Suppressor macrophage treated with lipopolysaccharide for 4 hours (primary cell): ENCODE results near the gene SINHCAF.
A peak's percentile ranks its signal among the peaks of the same experiment; 100 is the strongest.
"Not testable (repeated sequence)": the region's sequence is repeated elsewhere in the genome, so short reads cannot be mapped to it uniquely, and the experiment has no call there.

ENCODE experiments used
- DNase-seq: peaks from one replicate; pipeline ENCODE4 v3.0.0-alpha.2; 2020

Gene SINHCAF

DNA sequence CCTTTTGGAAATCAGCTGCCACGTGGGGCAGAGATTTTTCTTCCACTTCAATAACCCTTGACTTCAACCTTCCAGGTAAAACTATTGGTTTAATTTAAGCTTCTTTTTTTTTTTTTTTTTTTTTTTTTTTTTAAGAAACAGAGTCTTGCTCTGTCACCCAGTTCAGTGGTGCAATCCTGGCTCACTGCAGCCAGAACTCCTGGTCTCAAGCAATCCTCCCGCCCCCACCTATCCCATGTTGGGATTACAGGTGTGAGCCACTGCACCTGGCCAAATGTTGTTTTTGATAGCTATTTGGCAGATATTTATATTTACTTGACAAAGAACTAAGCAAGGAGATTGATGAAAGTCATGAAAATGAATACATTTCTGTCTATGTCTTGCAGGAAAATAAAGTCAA, 65.1 kb downstream of the SINHCAF start:
- no peak for DNase-seq

DNA sequence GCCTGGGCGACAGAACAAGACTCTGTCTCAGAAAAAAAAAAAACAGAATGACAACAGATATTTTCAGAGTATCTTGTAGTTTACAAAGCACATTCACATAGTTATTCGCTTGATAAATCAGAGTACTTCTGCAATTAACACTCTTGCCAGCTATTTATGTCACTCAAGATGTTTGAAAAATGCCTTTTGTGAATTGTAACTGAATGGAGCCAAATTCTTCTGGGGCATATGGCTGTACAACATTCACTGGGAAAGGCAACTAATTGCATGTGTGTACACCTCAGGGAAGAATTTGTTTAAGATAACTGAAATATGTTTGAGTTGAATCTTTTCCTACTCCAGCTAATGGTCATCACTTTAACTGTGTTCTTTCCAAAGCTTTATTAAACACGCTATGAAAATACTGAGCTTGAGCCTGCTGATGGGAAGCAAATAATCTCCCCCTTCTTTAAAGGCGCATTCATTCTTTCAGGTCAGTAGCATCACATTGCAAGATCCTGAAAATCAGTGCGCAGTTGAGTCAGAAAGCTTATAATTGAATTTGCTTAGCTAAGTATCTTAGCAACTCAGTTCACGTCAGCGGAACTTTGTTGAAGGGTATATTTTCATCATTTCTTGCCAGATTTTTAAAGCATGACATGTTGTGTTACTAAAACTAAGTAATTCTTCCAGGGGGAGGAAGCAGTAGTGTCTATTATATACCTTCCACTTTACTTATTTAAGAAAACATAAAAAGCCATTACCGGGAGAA, 66.6 kb downstream of the SINHCAF start:
- no peak for DNase-seq

DNA sequence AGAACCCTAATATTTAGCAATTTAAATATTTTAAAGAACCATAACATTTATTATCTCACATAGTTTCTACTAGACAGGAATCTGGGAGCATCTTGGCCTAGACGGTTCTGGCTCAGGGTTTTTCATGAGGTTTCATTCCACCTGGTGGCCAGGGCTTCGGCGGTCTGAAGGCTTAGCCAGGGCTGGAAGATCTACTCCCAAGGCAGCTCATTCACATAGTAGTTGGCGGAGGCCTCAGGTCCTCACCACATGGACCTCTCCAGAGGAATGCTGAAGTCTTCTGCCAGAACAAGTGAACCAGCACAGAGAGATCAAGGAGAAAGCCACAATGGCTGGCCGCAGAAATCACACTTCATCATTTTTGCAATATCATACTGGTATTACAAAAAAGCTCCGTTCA, 68.2 kb downstream of the SINHCAF start:
- no peak for DNase-seq

DNA sequence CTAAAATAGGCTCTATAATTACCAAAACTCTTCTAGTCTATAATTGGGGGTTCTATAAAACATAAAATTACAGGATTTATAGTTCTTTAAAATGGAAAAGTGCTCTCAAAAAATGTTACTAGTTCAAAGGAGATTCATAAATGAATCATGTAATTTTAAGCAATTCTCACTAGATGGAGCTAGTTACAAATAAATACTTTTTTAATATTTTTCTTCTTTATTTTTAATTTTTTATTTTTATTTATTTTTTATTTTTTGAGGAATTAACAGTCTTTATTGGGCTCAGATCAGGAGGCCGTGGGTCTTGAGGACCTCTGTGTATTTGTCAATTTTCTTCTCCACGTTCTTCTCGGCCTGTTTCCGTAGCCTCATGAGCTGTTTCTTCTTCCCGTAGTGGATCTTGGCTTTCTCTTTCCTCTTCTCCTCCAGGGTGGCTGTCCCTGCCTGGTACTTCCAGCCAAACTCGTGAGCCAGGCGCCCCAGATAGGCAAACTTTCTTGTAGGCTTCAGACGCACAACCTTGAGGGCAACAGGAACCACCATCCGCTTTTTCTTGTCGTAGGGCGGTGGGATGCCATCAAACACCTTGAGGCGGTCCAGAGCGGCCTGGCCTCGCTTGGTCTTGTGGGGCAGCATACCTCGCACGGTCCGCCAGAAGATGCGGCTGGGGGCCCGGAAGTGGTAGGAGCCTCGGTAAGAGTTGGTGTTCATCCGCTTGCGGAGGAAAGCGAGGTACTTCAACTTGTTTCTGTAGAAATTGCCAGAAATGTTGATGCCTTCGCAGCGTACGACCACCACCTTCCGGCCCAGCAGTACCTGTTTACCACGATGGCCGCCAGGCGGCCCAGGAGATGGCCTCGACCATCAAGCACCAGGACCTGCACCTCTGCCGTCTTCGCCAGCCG, 74.0 kb downstream of the SINHCAF start:
- peak; percentile 7 for DNase-seq

DNA sequence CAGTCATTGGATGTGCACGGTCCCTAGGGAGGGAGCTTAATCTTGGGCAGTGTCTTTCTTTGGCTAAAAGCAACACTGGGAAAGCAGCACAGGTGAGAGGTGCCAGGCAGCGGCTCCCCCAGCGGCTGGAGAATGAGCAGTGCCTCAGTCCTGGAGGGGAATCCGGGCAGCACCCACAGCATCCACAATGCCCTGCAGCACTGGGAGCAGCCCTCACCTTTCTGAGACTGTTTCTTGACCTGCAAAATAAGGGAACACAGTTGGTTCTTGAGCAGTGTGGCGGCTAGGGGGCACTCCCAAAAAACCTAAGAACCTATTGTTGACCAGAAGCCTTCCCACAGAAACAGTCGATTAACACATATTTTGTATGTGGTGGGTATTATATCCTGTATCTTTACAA, 75.8 kb downstream of the SINHCAF start:
- DNase-seq: no peak

DNA sequence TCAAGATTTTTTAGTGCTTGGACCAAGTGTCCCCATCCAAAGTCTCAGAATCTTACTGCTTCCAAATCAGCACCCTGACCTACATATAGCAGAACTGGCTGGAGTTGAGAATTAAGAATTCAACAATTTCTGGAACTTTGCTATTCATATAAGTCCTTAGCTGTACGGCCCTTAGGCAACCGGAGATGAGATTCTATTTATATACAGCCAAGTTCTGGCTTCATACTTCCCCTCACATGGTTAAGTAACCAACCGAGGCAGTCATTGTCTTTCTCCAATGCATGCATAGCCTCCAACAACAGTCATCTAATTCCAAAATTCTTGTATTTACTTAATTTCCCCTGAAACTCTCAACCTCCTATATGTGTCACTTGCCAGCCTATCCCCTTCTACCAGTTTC, 76.6 kb downstream of the SINHCAF start:
- peak; percentile 5 for DNase-seq

DNA sequence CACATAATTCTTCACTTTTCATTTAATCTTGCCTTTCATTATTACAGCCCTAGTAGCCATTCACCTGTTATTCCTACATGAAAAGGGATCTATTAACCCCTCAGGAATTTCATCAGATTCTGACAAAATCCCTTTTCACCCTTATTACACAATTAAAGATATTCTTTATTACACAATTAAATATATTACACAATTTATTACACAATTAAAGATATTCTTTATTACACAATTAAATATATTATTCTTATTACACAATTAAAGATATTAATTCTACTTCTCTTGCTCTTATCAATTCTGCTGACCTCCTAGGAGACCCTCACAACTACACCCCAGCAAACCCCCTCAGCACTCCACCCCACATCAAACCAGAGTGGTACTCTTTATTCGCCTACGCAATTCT, 77.1 kb downstream of the SINHCAF start:
- no peak for DNase-seq

DNA sequence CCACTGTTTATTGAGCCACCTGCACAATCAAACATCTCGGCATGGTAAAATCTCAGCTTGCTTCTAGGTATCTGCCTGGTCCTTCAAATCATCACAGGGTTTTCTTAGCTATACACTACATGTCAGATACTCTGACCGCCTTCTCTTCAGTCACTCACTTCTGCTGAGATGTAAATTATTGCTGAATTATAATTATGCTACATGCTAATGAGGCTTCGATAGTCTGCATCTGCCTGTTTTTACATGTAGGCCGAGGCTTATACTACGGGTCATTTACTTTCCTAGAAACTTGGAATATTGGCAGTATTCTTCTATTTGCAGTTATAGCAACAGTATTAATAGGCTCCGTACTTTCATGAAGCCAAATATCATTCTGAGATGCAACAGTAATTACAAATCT, 77.6 kb downstream of the SINHCAF start:
- DNase-seq: no peak

DNA sequence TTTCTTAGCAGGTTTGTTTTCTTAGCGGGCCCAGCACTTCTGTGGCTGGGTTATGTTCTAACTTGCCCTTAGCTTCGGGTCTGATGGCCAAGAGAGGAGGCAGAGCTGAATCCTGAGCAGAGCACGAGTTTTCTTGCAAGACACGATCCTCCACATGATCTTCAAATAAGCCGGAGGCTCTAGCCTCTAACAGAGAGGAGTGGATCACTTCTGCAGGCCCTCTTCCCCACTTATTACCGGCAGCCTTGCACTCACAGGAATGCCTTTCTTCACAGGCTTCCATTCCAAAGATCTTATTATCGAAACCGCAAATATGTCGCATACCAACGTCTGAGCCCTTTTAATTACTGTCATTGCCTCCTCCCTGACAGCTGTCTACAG, 79.5 kb downstream of the SINHCAF start:
- no peak for DNase-seq

DNA sequence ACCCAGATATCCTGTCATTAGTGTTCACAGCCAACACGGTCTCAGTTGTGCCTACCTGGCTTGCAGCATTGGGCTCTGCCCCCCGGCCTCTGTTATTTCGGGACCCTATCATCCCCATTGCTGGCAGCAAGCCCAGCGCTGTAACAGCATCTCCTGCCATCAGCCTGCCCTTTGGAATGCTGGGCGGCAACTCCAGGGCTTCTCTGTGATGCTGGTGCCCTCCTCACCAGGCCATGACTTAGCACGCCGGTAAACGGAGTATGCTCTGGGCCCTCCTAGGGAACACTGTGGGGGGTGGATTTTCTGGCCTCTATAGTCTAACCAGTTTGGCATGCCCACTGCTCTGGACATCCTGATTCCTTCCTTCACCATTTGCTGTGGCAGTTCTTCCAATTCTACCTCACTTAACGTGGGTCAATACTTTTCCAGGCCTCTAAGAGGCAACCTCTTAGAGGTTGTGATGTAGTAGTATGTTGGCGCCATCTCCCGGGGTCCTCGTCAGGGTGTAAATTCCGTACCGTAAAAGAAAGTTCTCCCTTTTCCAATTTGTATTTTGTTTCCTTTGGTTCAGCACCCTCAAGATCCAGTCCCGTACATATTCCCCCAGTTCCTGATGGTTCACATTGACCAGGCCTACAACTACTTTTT, 80.0 kb downstream of the SINHCAF start:
- no peak for DNase-seq

DNA sequence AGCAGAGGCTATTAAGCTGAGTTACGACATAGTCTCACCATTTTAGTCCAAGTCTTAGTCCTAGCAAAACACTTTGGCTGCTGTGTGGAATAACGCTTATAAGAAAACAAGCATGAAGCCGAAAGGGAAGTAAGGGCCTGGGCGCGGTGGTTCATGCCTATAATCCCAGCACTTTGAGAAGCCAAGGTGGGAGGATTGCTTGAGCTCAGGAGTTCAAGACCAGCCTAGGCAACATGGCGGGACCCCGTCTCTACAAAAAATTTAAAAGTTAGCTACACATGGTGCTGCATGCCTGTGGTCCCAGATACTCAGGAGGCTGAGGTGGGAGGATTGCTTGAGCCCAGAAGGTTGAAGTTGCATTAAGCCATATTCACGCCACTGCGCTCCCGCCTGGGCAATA, 83.5 kb downstream of the SINHCAF start:
- not testable (repeated sequence) for DNase-seq

DNA sequence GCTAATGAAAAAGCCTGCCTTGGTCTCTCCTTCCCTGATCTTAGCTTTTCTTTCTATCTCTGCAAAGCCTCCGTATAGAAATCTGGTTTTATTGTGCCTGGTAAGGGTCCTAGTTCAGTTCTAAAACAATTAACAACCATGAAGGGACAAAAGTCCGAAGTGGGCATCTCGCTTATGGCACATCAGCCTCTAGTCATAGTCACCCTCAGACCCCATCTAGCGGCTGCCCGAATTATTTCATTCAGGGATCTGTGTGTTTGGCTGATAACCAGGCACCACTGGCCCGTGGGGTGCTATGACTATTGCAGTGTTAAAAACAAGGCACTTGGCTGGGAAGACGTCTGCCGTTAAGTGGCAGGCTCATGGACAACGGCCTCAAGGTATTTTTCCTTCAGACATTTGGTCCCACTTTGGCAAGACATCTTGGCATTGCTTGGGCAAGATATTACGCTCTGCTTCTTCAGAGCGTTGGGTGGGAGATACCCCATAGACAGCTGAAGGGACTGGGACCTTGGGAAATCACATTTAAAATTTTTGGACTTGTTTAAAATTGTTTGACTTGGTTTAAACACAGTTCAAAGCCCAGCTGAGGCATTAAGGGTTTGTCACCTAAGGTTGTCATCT, 87.1 kb downstream of the SINHCAF start:
- DNase-seq: peak; percentile 80

DNA sequence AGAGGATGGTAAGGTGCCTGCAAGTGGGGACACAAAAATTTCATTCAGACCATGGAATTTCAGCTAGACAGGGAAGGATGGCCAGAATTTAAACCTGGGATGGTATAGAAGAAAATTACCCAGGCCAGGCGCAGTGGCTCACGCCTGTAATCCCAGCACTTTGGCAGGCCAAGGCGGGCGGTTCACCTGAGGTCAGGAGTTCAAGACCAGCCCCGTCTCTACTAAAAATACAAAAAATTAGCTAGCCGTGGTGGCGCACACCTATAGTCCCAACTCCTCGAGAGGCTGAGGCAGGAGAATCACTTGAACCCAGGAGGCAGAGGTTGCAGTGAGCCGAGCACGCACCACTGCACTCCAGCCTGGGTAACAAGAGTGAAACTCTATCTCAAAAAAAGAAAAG, 87.6 kb downstream of the SINHCAF start:
- not testable (repeated sequence) for DNase-seq

DNA sequence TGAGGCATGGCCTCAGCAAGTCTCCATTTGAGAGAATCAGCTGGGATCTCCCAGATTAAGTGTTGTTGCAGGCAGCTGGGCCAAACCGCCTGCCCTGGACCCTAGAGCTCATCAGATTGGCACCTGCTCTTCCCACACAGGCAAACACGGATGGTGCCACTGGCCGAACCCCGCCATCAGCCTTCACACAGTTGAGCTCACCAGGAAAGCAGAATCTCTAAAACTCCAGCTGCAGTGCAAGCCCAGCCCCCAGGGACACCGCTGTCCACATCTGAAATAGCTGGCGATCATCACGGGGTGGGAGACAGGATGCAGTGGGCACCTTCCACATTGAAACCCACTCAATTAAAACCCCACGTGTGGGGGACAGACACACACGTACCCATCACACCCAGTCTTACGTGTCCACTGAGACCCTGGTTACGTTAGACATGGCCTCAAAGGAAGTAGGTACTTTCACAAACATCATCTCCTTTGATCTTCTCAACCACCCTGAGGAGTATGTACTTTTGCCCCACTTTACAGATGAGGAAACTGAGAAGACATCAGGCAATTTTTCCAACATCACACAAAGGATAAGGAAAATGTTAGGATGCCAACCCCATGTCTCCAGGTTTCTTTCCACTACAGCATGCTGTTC, 88.8 kb downstream of the SINHCAF start:
- DNase-seq: no peak

DNA sequence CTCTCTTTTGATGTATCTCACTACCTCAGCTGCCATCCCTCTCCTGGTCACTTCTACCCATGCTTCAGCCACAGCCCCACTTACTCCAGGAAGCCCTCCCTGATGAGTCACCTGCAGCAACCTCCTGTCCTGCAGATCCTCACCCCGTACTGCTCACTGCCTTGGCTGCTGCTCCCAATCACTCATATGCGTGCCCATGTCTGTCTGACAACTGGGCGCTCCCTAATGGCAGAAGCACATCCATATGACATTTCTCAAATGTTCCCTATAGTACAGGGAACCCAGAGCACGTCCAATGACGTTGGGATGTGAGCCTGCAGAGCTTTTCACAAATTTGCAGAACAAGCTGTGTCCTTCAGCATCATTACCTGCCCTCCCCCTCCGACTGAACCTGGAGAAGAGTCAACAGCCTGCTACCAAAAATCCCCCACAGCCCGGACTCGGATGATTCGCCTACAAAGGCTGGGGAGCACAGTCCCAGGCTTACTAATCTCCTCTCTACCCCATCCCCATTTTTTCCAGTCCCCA, 90.0 kb downstream of the SINHCAF start:
- no peak for DNase-seq

DNA sequence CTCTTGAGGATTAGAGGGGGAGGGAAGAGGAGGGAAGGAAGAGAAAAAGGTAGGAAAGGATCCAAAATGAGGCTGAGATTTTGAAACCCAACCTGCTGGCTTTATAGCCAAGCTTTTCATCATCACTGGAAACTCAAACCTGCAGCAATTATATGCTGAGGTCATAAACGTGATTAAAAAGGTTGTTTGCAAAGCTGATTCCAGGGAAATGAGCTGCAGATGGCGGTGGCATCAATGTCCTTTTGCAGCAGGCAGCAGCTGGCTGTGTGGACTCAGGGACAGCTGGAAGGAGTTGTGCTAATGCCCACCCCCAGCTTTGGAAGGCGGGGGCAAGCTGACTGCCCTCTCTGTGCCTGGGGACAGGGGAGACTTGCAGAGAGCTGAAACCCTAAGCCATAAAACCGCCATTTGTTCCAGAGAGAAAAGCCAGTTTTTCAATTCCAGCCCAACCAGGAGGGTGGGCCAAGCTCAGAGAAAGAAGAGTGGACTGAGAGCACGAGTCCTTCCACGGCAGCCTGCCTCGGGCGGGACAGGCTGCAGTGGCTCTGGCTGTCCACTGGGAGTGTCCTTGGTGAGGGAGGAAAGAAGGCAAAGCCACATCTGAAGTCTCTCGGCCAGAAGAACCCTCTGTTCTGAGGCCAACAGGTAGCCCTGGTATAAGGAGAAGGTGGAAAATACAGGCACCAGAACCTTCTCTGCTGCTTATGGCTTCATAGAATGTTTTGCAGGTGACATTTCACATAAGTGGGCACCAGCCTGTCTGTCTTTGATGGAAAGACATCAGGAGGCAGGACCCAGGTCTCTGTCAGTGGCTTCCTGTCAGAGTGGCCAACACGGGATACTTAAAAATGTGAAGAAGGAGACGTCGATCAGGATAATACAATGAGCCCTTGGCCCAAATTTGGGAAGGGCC, 90.7 kb downstream of the SINHCAF start:
- peak; percentile 13 for DNase-seq

DNA sequence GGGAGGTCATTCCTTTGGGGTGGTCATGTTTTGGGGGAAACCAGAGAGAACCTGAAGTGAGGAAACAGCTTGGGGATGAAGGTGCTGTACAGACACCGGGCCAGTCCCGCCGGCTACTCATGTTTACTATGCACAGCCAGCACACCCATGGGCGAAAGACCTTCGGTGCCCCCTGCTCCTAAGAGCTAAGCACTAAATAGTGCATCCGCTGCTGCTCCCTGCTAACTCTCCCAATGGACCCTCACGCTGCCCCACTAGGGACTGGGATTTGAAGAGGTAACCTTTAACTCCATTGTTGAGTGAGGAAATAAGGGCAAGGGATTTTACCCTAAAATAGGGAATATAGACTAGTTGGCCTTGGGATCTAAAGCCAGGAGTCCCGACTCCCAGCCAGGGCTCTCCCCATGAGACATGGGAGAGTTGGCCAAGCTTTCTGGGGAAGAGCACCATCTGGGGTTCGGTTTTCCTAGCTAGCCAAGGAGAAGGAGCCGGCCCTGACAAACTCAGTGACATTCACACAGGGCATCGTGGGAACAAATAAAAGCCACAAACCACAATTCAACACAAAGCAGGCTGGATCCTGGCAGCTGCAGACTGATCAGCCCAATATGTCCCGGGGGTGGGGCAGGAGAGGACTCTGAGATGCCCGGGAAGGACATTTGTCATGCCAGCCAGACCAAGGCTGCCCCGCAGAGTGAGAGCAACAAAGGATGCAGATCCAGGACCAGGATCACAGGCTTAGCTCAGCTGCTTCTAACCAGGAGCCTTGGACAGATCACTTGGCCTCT, 91.7 kb downstream of the SINHCAF start:
- no peak for DNase-seq

DNA sequence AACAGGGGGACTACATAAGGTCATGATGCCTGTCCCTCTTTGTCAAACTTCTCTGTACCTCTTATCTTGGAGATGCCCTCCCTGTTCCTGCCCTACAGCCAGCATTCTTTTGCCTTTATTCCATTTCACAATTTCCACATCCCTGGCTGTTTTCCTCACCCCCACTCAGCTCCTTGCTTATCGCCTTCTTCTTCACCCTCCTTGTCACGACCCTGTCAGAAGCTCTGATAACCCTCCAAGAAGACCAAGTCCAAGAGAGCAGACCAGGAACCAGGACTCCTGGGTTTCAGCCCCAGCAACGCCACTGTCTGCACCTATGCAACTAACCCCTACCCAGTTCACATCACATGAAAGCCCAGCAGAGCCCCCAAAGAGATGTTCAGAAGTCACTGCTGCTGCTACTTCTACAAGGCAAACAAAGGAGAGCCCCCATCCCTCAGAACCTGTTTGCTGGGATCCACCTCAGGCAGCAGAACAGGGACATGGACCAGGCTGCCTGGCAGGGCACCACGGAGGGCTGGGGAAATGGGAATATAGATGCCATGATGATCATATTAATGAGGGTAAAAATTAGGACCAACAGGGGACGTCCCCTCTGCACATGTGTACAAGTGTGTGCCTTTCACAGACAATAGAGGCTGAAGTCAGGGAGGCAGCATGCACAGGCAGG, 92.8 kb downstream of the SINHCAF start:
- no peak for DNase-seq

DNA sequence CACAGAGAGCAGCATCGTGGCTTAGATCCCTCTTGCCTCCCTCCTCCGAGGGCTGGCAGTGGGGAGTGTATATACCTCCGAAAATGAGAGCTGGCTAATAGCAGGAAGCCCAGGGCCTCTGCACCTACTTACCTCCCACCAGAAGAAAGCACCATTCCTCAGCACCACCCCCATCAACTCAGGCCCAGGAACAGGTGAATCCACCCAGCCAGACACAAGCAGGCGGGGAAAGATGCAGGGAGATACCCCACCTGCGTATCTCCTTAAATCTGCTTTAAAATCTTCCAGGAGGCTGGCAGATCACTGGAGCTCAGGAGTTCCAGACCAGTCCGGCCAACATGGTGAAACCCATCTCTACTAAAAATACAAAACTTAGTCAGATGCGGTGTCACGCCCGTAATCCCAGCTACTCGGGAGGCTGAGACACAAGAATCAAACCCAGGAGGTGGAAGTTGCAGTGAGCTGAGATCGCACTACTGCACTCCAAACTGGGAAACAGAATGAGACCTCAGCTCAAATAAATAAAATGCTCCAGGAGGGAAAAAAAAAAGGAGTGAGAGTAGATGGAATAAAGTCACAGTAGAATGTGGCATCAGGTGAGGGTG, 93.5 kb downstream of the SINHCAF start:
- no peak for DNase-seq
